Left colon (tissue), 2 donors: ENCODE measurements around the gene FAM78A. TPM values are rescaled to one million over a fixed set of nuclear protein-coding genes. Genes with fewer than 3 reads are reported as not detected.
A peak's percentile ranks its signal among the peaks of the same experiment; 100 is the strongest.

Experiments used
- ATAC-seq: fragments of 200-7000 bp; cut with Tn5 transposase; one replicate; pipeline ENCODE4 v1.9.1; 2020; ENCODE audit warnings: mild to moderate bottlenecking, moderate library complexity
- DNase-seq, 2 donors: peaks; one replicate each; pipeline ENCODE4 v3.0.0-alpha.2; 2020
- intact Hi-C, 2 donors: fragments of 100-400 bp; cut with DNase I in 1 of 2; cut with micrococcal nuclease in 1 of 2; formaldehyde crosslinking; loops; one replicate each; pipeline versions ENCODE4 v1.11.2 to v1.14.0; 2022; cut with DNase I, micrococcal nuclease
- total RNA-seq, 2 donors: library from RNA; stranded (reverse); fragmentation: NEBNext Ultra II Directional; extraction: Animal tissue kit (Norgen Biotek cat#: 25700); gene quantifications; one replicate each; pipeline ENCODE4 v1.2.1, GENCODE V29; 2021
- donor health status: DM: no; HTN: no; CAD: no.
- donor health status: DM: yes; HTN: yes; CAD: no.

The FAM78A gene
- total RNA-seq, 2 donors from 2014 or later = 0.85 to 2.7 TPM

DNA sequence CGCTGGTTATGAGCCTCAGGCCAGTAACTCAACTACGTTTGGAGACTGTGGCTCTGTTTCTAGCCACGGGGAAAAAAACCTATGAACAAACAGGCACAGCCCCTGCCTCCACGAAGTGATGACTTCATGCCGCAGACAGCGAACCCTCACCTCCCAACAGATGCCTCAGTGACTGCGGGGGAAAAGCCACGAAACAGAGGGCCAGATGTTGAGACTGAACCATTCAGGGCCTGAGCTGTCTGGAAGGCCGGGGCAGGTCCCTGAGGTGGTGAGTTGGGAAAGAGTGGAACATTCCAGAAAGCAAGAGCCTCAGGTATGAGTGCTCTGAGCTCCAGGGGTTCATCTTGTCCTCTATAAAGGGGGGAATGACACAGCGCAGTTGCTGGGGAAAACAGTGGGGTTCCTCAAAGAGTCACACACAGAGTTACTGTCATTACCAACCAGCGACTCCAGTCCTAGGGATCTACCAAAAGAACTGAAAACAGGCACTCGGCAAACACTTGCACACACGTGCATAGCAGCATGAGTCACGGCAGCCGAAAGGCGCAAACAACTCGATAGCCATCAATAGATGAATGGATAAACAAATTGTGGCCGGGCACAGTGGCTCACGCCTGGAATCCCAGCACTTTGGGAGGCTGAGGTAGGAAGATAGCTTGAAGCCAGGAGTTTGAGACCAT is 28.5 kb upstream of the FAM78A start:
- intact Hi-C loops = no loop called here
- DNase-seq (no peak), ATAC-seq (no peak)

GRCh38 chr9:131303381-131304321 is 27.3 kb upstream of the FAM78A start:
- intact Hi-C loops = no loop called here
- no peak for DNase-seq

GRCh38 chr9:131302244-131303075 is 26.1 kb upstream of the FAM78A start:
- intact Hi-C loops = no loop called here
- no peak for ATAC-seq

More at GRCh38 chr9:131303381-131304321, 27.3 kb upstream of the FAM78A start:
- ATAC-seq = no peak

GRCh38 chr9:131300444-131300843 is 24.1 kb upstream of the FAM78A start:
- intact Hi-C loops = no loop called here
- ATAC-seq (no peak), DNase-seq (no peak)

More at GRCh38 chr9:131302244-131303075, 26.1 kb upstream of the FAM78A start:
- DNase-seq = no peak

GRCh38 chr9:131299961-131300347 is 23.6 kb upstream of the FAM78A start:
- intact Hi-C loops = no loop called here
- no peak for ATAC-seq

DNA sequence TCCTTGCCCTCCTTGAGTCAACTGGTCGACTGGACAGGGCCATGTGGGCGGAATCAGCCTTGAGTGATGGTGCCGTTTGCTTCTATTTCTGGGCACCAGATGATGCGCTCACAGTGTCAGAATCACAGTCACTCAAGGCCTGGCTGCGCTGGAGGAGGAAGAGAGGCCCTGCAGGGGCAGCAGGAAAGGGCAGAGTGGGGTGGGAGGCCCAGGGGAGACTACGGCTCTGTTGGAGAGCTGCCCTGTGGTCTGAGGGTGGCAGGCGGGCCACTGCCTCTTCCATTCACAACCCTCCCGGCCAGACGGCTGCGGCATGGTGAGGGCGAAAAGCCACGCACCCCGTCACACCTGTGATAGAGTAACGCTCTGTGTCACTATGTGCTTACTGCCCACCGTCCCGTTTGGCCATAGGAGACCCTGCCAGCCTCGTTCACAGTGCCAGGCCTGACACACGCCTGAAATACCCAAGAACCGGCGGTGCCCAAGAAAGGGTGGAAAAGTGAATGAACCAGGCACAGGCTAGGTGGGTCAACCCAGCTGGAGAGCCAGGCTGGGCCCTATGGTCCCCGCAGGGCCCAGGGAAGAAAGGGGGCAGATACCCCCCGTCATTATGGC is 23.1 kb upstream of the FAM78A start:
- DNase-seq (no peak), ATAC-seq (no peak)
- intact Hi-C loops = no loop called here

More at GRCh38 chr9:131299961-131300347, 23.6 kb upstream of the FAM78A start:
- no peak for DNase-seq

DNA sequence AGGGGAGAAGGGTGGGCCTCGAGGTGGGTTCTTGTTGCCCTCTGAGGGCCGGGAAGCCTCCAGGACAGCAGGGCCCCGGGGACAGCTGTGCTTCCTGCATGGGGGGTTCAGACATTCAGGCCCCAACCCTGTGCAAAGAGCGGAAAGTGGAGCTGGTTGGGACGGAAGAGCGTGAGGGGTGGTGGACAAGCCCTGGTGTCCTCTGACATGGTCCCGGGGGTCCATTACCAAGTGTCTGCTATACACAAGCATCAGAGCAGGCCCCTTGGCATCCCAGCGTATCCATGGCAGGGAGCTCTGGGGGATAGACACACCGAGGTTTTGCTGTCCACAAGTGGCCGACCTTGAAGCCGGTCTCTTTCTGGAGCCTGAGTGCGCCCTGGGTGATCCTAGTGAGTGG is 22.5 kb upstream of the FAM78A start:
- intact Hi-C loops = no loop called here
- ATAC-seq (no peak), DNase-seq (no peak)

DNA sequence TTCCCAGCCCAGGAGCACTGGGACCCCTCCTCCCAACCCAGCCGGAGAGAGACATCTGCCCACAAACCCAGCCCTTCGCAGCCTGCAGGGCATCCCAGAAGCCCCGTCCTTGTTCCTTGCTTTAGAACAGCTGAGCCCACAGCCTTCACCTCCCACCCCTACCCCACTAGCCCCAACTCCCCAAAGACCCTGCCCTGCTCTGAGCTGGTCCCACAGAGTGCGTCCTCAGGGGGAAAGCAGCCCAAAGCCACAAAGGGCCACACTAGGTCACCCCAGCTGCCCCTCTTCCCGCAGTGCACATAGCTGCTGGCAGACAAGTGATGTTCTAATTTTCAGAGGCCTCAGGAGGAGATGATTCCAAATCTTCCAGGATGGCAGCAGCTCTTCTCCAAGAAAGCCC is 22.0 kb upstream of the FAM78A start:
- no peak for ATAC-seq
- intact Hi-C loops = no loop called here
- DNase-seq = no peak

DNA sequence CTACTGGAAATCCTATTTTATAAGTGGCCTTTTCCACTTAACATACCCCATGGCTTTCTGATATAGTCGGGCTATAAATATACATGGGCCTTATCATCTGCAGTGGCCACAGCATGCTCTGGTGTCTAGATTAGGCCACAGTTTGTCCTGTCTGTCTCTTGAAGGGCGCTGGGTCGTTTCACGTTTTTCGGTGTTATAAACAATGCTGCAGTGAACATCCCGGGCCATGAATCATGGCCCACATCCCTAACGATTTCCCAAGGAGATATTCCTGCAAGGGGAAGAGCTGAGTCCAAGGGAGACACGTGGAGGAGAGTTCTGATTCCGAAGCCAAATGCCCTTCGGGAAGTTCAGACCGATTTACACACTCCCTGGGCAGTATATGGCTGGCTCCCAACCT is 21.6 kb upstream of the FAM78A start:
- intact Hi-C loops = no loop called here
- no peak for DNase-seq
- ATAC-seq = no peak

DNA sequence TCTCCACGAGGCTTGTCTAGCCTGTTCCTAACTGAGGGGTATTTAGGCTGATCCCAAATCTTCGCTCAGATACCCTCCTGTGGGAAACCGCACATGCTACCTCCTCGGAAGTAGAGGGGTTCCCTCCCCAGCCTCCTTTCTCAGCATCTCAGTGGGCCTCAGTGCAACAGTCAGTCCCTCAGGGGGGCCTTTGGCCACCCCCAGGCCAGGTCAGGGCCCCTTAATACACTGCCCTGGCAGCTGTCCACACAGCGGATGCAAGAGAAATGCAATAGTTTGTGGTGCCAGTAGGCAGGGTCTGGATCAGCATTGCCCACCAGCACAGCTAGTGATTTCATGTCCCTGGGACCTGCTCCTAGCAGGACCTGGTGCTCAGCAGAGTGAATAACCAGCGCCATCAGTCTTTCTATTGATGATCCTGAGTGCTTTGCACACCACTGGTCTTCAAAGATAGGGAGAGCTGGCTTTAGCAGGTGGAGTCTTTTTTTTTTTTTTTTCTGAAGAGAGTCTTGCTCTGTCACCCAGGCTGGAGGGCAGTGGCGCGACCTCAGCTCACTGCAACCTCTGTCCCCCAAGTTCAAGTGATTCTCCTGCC is 20.7 kb upstream of the FAM78A start:
- no peak for DNase-seq
- ATAC-seq = no peak
- intact Hi-C loops = no loop called here

- intact Hi-C loops = no loop called here
- DNase-seq (no peak), ATAC-seq (no peak)
Measured at GRCh38 chr9:131296460-131296859, 20.1 kb upstream of the FAM78A start.

- ATAC-seq = no peak
- DNase-seq = no peak
- intact Hi-C loops = no loop called here
Measured at GRCh38 chr9:131292937-131293336, 16.6 kb upstream of the FAM78A start.

DNA sequence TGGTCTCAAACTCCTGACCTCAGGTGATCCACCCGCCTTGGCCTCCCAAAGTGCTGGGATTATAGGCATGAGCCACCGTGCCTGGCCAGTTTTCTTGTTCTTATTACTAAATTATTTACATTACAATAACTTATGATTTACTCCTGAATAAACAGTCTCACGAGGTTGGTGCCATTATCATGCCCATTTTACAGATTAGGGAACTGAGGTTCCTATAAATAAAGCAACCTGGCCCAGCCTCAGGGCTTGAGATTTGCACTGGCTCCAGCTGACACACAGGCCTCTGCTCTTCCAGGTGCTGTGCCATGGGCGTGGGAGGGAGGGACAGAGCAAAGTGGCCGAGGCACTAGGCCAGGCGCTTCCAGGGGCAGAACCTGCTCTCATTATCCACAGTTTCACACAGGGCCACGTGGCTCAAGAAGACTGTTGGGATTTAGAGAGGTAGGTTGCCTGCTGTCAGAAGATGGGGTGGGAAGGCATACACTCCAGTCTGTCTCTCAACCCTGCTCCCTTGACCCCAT is 15.5 kb upstream of the FAM78A start:
- DNase-seq (no peak), ATAC-seq (no peak)
- intact Hi-C loops = no loop called here

DNA sequence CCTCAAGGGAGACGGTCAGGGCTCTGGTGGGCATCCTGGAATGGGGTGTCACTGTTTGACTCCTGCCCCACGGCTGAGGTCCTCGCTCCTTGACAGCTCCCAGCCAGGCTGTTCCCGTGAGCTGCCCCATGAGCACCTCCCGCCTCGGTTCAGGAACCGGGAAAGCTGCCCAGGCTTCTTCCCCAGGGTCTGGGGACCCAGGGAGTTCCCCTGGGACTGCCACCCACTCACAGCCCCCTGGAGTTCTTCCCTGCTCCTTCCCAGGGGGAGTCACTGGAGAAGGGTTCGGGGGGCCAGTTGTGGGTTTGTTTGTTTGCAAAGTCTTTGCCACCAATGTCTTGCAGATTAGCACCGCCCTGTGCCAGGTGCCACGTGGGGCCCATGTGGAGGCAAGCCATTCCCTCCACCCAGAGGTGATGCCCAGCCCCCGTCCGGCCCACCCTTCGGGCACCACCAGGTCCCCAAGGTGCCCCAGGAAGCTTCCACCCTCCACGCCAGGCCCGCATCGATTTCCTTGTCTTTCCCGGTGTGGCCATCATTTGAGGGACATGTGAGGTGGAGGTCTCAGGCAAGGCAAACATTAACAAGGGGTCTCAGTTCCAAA is 14.6 kb upstream of the FAM78A start:
- DNase-seq (no peak), ATAC-seq (no peak)
- intact Hi-C loops = no loop called here

DNA sequence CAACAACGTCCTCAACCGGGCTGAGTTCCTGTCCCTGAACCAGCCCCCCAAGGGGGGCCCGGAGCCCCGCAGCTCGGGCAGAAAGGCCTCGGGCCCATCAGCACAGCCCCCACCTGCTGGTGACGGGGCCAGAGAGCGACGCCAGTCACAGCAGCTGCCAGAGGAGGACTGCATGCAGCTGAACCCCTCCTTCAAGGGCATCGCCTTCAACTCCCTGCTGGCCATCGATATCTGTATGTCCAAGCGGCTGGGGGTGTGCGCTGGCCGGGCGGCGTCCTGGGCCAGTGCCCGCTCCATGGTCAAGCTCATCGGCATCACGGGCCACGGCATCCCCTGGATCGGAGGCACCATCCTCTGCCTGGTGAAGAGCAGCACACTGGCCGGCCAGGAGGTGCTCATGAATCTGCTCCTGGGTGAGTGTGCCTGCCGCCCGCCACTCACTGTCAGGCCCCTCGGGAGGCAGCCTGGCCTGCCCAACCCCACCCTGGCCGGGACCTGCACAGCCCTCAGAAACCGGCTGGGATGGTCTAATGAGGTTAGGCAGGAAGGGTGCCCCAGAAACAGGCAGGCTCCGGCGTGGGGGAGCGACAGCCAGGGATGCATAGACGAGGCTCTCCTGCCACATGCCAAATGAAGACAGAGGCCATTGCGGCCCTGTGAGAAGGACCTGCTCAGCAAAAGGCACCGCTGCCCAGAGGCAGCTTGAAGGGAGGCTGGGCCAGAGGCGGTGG is 13.9 kb upstream of the FAM78A start:
- DNase-seq = no peak
- intact Hi-C loops = no loop called here
- no peak for ATAC-seq

DNA sequence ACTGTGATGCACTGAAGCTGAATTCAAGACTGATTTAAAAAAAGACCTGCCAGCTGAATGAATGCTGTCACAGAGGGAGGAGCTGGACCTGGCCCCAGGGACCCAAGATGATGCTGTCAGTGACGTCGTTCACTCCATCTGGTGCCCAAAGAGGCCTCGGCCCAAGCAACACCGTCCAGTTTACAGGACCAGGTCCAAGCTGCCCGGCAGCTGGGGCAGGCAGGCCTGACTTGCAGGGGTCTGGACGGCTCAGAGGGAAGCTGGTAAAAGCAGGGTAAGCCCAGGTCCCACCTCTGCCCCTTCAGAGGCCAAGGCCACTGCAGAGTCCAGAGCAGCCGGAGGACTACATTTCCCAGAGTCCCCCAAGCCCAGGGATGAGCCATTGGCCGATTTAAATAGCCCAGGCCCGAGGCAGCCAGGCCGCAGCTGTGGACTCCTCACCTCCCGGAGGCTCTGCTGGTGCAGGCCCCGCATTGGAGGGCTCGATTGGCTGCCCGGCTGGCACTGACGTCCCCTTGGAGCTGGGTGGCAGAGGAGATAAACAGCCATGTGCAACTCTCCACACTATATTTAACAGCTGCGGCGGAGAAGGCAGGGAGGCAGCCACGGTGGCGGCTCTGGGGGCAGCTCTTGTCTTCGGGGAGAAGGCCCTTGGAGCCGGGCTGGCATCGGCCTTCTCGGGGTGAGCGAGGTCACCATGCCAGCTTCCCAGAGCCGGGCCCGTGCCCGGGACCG is 13.2 kb upstream of the FAM78A start, which contains the start of gene PLPP7:
Gene PLPP7, plus strand, starts transcription at position 423 of the 735 bp plus-strand sequence. Its CDS starts 275 bp downstream, at position 698.
- DNase-seq (peak; percentile 33 to 53), ATAC-seq (peak; percentile 41)

More for the DNA sequence above, 13.2 kb upstream of the FAM78A start, which contains the start of gene PLPP7:
- intact Hi-C loops = no loop called here
